GM12891 (cell line): ENCODE measurements around the gene ABCC1.

ENCODE experiments used
- DNase-seq: peaks from one replicate; pipeline ENCODE4 v3.0.0; 2011; ENCODE audit warnings: low spot score; ENCODE audit not compliant: insufficient read length
- FAIRE-seq: peaks from 2 replicates; lab custom pipeline; 2011; peaks lifted over from hg19 to GRCh38; lab: Jason Lieb, UNC
- PAX5 ChIP-seq: IDR thresholded peaks from 2 replicates; pipeline ENCODE4 v1.6.1; 2011; ENCODE audit warnings: low read length, moderate library complexity, mild to moderate bottlenecking; ENCODE audit not compliant: insufficient read depth, severe bottlenecking
- POLR2A ChIP-seq: IDR thresholded peaks from 2 replicates; pipeline ENCODE4 v1.6.1; 2011; ENCODE audit warnings: low read depth, low read length, control low read depth
- POLR2AphosphoS5 ChIP-seq: IDR thresholded peaks from 2 replicates; pipeline ENCODE4 v1.6.1; 2011; ENCODE audit warnings: low read depth, low read length, control low read depth
- POU2F2 ChIP-seq: IDR thresholded peaks from 2 replicates; pipeline ENCODE4 v1.6.1; 2011; ENCODE audit warnings: low read depth, mild to moderate bottlenecking, control low read depth, low read length, moderate library complexity
- SPI1 ChIP-seq: IDR thresholded peaks from 2 replicates; pipeline ENCODE4 v1.6.1; 2011; ENCODE audit warnings: low read depth, low read length, control low read depth
- TAF1 ChIP-seq: IDR thresholded peaks from 2 replicates; pipeline ENCODE4 v1.6.1; 2011; ENCODE audit warnings: low read depth, low read length, control low read depth

ABCC1 gene

GRCh38 chr16:16038950-16039349 lies 89.5 kb downstream of the ABCC1 start:
- DNase-seq (no peak), FAIRE-seq (no peak)
- no peak for TF ChIP-seq PAX5
- TF ChIP-seq SPI1: 0 out of 2 replicates have a peak, but pooled peaks have one; percentile 33
- no peak for TF ChIP-seq POU2F2
- TF ChIP-seq POLR2AphosphoS5: no peak
- no peak for TF ChIP-seq POLR2A
- TF ChIP-seq TAF1: no peak

DNA sequence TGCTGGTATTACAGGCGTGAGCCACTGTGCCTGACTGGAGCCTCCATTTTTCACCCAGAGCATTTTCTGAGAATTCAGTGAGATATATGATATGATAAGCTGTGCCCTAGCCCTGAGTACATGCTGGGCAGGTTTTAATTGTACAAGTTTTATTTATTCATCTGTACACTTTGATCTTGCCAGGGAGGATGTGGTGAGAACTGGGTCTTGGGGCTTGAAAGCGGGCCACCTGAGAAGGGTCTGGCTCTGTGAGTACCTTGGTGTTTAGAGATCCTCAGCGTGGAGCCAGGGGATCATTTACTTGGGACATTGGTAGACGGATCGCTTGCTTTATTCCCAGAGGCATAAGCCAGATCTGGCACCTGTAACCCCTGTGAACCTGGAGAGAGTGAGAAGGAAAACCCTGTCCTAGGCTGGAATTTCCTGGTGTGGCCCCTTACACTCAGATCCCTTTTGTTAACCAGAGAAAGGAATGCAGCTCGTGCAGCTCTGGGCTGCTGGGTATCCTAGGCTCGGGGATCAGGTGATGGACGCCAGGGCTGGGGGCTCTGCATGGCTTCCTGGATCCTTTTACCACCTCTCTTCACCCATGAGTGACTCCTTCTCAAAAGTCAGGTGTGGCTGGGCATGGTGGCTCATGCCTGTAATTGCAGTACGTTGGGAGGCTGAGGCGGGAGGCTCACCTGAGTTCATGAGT lies 91.9 kb downstream of the ABCC1 start:
- DNase-seq (no peak), FAIRE-seq (no peak)
- TF ChIP-seq SPI1 (no peak), POLR2AphosphoS5 (no peak), PAX5 (no peak), POU2F2 (no peak), POLR2A (no peak), TAF1 (no peak)

DNA sequence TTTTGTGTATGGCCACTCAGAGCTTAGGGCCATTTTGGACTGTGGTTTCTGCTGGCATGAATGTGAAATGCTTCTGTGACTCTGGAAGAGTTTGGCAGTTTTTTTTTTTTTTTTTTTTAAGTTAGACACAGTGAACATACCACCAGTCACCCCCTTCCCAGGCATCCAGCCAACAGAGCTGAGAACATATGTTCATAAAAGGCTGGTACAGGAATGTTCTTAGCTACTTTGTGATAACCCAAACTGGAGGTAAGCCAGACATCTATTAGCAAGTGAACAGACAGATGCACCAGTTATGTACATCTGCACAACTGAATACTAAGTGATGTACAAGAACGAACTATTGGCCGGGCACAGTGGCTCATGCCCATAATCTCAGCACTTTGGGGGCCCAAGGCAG lies 92.7 kb downstream of the ABCC1 start:
- no peak for TF ChIP-seq POLR2A
- no peak for TF ChIP-seq POLR2AphosphoS5
- TF ChIP-seq SPI1: no peak
- no peak for TF ChIP-seq TAF1
- TF ChIP-seq POU2F2: no peak
- TF ChIP-seq PAX5: no peak
- no peak for DNase-seq
- FAIRE-seq: no peak

DNA sequence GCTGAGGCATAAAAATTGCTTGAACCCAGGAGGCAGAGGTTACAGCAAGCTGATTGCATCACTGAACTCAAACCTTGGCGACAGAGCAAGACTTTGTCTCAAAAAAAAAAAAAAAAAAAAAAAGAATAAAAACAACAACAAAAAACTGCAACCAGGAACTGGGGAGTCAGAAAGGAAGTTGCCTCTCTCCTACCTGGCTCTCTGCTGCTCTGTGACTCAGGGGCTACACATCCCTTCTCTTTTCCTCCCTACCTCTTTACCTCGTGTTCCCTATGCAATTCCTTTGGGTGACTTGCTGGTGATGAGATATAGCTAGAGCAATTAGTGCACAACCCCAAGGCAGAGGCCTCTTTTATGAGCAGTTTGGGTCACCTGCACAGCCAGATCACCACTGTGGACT lies 95.9 kb downstream of the ABCC1 start:
- no peak for DNase-seq
- TF ChIP-seq POLR2A: no peak
- no peak for TF ChIP-seq POU2F2
- no peak for TF ChIP-seq PAX5
- no peak for TF ChIP-seq POLR2AphosphoS5
- TF ChIP-seq TAF1: no peak
- no peak for TF ChIP-seq SPI1
- FAIRE-seq: no peak

DNA sequence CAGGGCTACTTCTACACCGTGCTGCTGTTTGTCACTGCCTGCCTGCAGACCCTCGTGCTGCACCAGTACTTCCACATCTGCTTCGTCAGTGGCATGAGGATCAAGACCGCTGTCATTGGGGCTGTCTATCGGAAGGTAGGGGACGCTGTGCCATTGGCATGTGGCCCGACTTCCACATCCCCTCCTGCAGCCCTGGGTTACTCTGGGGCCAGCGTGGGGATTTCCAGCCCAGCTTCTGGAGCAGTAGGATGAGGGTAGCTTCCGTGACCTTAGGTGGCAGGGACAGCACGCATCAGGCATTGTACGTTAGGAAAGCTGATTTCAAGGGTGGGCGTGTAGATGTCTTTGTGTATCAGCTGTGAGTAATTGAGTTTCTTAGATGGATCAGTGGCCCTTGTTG lies 96.5 kb downstream of the ABCC1 start:
- DNase-seq: no peak
- FAIRE-seq: no peak
- no peak for TF ChIP-seq PAX5
- no peak for TF ChIP-seq POU2F2
- no peak for TF ChIP-seq POLR2AphosphoS5
- no peak for TF ChIP-seq TAF1
- no peak for TF ChIP-seq SPI1

DNA sequence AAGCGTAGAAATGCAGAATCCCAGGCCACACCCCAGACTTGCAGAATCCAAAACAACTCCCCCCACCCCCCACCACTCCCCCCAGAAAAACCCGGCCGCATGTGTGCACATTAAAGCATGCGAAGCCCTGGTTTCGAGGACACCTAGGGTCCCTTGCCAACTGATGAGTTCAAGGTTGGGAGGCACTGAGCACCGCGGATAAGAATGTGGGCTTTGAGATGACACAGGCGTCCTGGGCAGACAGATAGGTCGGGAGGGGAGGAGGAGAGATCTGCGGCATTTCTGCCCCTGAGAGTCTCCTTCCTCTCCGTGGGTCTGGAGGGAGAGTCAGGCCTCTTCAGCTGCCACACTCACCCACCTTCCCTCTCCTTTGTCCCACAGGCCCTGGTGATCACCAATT lies 98.3 kb downstream of the ABCC1 start:
- DNase-seq (no peak), FAIRE-seq (no peak)
- TF ChIP-seq SPI1 (no peak), POLR2AphosphoS5 (no peak), PAX5 (no peak), TAF1 (no peak), POU2F2 (no peak), POLR2A (no peak)

DNA sequence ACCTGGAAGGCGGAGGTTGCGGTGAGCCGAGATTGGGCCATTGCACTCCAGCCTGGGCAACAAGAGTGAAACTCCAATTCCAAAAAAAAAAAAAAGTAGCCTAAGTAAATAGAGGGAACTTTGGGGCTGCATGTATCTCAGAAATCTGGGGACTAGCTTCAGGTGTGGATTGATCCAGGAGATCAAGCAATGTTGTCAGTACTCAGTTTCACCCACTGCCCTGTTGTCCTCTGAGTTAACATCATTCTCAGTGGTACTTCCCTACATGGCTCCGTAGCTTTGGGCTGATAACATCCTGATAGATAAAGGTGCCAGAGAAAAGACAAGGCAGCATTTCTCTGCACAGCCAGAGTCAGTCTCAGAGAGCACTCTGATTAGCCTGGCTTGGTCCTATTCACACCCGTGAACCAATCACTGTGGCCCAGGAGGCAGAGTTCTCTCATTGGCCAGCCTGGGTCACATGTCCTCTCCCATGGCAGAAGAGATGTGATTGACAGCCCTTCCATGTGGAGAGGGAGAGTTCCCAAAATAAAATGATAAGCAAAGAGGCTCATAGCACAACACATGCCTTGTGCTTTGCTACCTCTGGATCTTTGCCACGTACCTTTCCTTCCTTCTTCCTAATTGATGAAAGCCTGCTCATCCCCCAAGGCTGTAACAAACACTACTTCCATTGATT lies 99.6 kb downstream of the ABCC1 start:
- TF ChIP-seq PAX5: no peak
- TF ChIP-seq POLR2A: no peak
- TF ChIP-seq POU2F2: no peak
- TF ChIP-seq TAF1: no peak
- TF ChIP-seq POLR2AphosphoS5: no peak
- TF ChIP-seq SPI1: no peak
- FAIRE-seq: peak; percentile 50
- DNase-seq: no peak

GRCh38 chr16:16050106-16050505 lies 100.7 kb downstream of the ABCC1 start:
- TF ChIP-seq SPI1 (no peak), POLR2AphosphoS5 (no peak), POU2F2 (no peak), POLR2A (no peak), PAX5 (no peak), TAF1 (no peak)
- no peak for FAIRE-seq
- DNase-seq: no peak

- FAIRE-seq: no peak
- DNase-seq: no peak
- TF ChIP-seq POU2F2: no peak
- no peak for TF ChIP-seq PAX5
- no peak for TF ChIP-seq TAF1
- TF ChIP-seq POLR2A: no peak
These were observed 101.7 kb downstream of the ABCC1 start for GRCh38 chr16:16051132-16051531.

DNA sequence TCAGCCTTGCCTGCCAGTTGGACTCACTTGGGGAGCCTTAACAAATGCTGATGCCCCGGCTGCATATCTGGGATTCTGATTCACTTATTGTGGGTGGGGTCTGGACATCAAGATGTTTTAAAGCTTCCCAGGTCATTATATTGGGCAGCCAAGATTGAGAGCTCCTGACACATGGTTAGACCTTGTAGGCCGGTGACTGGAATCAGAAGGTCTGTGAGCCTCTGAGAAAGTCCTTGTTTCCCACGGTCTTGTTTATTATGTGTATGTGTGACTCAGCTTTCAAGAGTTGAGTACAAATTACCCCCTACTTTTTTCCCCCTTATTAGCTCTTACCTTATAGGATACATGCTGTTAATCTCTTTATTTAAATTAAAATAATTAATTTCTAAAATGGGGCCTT lies 103.5 kb downstream of the ABCC1 start:
- DNase-seq (no peak), FAIRE-seq (no peak)

More for the DNA sequence above, 103.5 kb downstream of the ABCC1 start:
- no peak for TF ChIP-seq SPI1
- no peak for TF ChIP-seq TAF1
- no peak for TF ChIP-seq PAX5
- TF ChIP-seq POU2F2: no peak
- no peak for TF ChIP-seq POLR2A
- no peak for TF ChIP-seq POLR2AphosphoS5
